Measurements from ENCODE around the gene CCL22. TPM values are rescaled to one million over a fixed set of nuclear protein-coding genes. Genes with fewer than 3 reads are reported as not detected.

The CCL22 gene
- total and polyA plus RNA-seq, 2 donors (not counting 3 experiments of a cell fraction or from before 2014, with no cell fraction given), result not detected

DNA sequence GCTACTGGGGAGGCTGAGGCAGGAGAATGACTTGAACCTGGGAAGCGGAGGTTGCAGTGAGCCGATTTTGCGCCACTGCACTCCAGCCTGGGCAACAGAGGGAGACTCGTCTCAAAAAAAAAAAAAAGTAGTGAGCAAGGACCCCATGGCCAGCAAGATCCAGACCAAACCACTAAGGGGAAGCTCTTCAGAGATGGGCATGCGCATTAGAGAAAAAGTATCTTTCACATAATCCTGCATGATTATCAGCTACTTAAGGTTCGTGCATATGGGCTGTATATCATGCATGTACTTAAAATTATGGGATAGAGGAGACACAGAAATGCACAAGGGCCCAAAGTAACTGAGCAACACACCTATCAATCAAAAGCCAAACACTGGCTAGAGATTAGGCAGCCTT lies 10.7 kb upstream of the CCL22 start:
- H3K4me2 ChIP-seq (ENCODE audit: insufficient read depth, low read length), result no peak overlapping the region
- ChIA-PET CTCF (no interaction called here), POLR2A (no interaction called here)
- DNase-seq (ENCODE audit: low read depth, low spot score), result no peak
- dilution Hi-C loops (cut with MboI; ENCODE audit: extremely low pct_ligation_motif_present, low sequenced_read_pairs), result no loop called here
- no TSS peak for BruUV-seq (replicated peaks)
- no peaks in the 10 kb centered on the region for H3K9me1 ChIP-seq (replicated peaks; ENCODE audit: control insufficient read depth, extremely low read depth, insufficient read depth, low read length)
- H3K4me3 ChIP-seq (replicated peaks in 1 of 3; ENCODE audit: insufficient read depth in 1 of 3, low read depth in 1 of 3, low read length in 3 of 3), result no peak overlapping the region
- no peak for FAIRE-seq
- H3K4me1 ChIP-seq (ENCODE audit: control insufficient read depth, extremely low read depth, insufficient read depth, low read length), result no peaks in the 10 kb centered on the region
- H3K27me3 ChIP-seq (ENCODE audit: control insufficient read depth in 2 of 2, insufficient read depth in 2 of 2, low read length in 2 of 2), result peaks cover 10 to 20% of the 10 kb centered on the region in 2 experiments
- no peak overlapping the region for H3K9ac ChIP-seq (replicated peaks; ENCODE audit: extremely low read depth, insufficient read depth, low read length)
- no peak overlapping the region for H2AFZ ChIP-seq (ENCODE audit: low read depth, low read length)
- no peaks in the 10 kb centered on the region for H3K79me2 ChIP-seq (ENCODE audit: control insufficient read depth, insufficient read depth, low read length)
- intact Hi-C loops (cut with micrococcal nuclease), result no loop called here
- no peaks in the 10 kb centered on the region for H4K20me1 ChIP-seq (replicated peaks; ENCODE audit: control insufficient read depth, extremely low read depth, insufficient read depth, low read length)
- H3K36me3 ChIP-seq (ENCODE audit: control insufficient read depth in 2 of 2, extremely low read depth in 1 of 2, insufficient read depth in 2 of 2, low read length in 2 of 2), result no peaks in the 10 kb centered on the region
- TF ChIP-seq MYC (IDR thresholded peaks at IDR 0.05; ENCODE audit: low read depth, low read length) (no peak), JUN (IDR thresholded peaks at IDR 0.05; ENCODE audit: borderline replicate concordance, insufficient read depth, insufficient read length, low read depth) (no peak), EZH2 (IDR thresholded peaks at IDR 0.05; ENCODE audit: borderline replicate concordance, low read depth, low read length, severe bottlenecking) (no peak), CTCF (IDR thresholded peaks at IDR 0.05; ENCODE audit: extremely low read depth in 1 of 2, insufficient read depth in 1 of 2, low read depth in 1 of 2, low read length in 2 of 2) (no peak), POLR2A (IDR thresholded peaks at IDR 0.05; ENCODE audit: low read depth, low read length) (no peak), GATA2 (IDR thresholded peaks at IDR 0.05; ENCODE audit: insufficient read depth, insufficient read length, low read depth, low read length) (no peak), POLR2AphosphoS5 (IDR thresholded peaks at IDR 0.05; ENCODE audit: insufficient read depth, low read depth, low read length) (no peak), FOS (IDR thresholded peaks at IDR 0.05; ENCODE audit: borderline replicate concordance, insufficient read depth, low read length) (no peak)
- TF ChIP-seq, protein P1, sequence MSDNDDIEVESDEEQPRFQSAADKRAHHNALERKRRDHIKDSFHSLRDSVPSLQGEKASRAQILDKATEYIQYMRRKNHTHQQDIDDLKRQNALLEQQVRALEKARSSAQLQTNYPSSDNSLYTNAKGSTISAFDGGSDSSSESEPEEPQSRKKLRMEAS (IDR thresholded peaks at IDR 0.05; ENCODE audit: insufficient read depth, insufficient read length), result no peak
- no peak overlapping the region for H3K27ac ChIP-seq (ENCODE audit: insufficient read depth, low read depth, low read length)
- no peaks in the 10 kb centered on the region for H3K9me3 ChIP-seq (replicated peaks; ENCODE audit: control insufficient read depth, insufficient read depth, low read length)
